Measurements from ENCODE around the gene TMEM106C.

The TMEM106C gene, protein sequence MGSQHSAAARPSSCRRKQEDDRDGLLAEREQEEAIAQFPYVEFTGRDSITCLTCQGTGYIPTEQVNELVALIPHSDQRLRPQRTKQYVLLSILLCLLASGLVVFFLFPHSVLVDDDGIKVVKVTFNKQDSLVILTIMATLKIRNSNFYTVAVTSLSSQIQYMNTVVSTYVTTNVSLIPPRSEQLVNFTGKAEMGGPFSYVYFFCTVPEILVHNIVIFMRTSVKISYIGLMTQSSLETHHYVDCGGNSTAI

DNA sequence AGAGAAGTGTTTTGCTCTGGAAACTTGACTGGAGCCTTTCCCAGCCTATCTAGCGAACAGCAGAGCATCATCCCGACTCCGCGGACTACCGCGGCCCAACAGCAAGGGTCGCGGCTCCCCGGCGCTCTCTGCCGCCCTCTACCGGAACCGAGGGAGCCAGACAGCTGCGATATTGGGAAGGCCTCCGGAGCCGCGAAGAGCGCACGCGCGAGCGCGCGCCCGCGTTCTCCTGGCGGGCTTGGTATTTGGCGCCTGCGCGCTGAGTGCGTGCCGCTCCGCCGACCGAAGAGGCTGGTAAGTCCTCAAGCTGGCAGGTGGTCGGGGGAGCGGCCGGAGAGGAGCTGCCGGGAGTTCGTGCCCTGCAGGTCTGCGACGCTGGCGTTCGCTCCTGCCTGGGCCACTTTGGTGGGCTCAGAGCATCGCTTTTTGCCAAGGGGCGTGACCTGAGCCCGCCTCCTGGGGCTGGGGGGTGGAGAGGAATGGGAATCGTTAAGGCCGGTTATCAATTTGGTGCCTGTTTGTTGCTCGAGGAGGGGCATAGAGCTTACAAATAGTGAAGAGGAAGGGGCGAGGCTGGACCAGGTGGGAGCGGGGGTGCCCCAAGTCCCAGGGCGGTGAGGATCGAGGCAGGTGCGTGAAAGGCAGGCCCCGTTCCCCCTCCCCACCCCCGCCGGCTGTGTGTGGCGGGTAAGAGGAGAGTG lies at the start of gene TMEM106C:
Gene TMEM106C, plus strand, starts transcription at position 257 of the 701 bp plus-strand sequence. CDS start 641 bp downstream, outside the sequence.
- peak within 1 kb of the TSS; percentile 82 for H3K4me3 ChIP-seq (ENCODE audit: low read depth, low read length)
- peak; percentile 94 for TF ChIP-seq CTCF (IDR thresholded peaks at IDR 0.05; ENCODE audit: control insufficient read depth, extremely low read depth, insufficient read depth)
- peak; percentile 59 for DNase-seq (ENCODE audit: low read depth)

GRCh38 chr12:47920913-47921312 lies 42.5 kb upstream of the TMEM106C start:
- no peak for TF ChIP-seq CTCF (IDR thresholded peaks at IDR 0.05; ENCODE audit: control insufficient read depth, extremely low read depth, insufficient read depth)
- no peak overlapping the region for H3K4me3 ChIP-seq (ENCODE audit: low read depth, low read length)
- DNase-seq (ENCODE audit: low read depth): no peak

DNA sequence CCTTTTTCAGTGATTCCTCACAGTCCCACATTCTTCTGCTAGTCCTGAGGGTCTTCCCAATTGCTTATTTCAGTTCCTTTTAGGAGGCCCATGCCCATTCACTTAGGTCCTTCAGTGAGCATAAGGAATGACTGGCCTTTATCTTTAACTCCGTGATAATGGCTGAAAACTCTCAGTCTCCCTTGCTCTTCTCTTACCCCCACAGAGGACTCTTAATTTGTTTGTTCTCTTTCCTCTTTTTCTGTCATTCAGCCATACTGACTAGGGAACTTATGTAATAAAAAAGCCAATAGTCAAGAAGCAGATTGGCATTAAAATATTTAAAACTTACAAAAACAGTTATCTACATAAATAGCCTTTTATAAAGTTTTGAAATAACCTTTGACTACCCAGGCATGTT lies 41.5 kb upstream of the TMEM106C start:
- DNase-seq (ENCODE audit: low read depth): no peak
- no peak for TF ChIP-seq CTCF (IDR thresholded peaks at IDR 0.05; ENCODE audit: control insufficient read depth, extremely low read depth, insufficient read depth)
- no peak overlapping the region for H3K4me3 ChIP-seq (ENCODE audit: low read depth, low read length)

DNA sequence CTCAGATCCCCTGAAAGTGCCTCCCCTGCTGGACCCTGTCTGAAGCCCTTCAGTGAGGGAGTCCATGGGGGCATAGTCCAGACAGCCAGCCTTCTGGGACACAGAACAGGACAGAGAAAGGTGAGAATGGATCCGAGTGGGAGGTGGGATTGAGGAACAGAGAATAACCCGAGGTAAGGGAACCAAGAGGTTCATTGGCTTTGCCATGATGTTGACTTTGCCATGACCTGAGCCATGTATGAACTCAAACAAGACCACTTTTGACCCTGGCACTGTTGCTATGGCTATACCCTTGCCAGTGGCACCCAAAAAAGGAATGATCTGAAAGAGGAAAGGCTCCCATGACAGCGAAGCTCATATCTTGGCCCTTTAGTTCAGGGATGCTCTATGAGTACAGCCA lies 36.0 kb upstream of the TMEM106C start:
- H3K4me3 ChIP-seq (ENCODE audit: low read depth, low read length): no peak overlapping the region
- no peak for TF ChIP-seq CTCF (IDR thresholded peaks at IDR 0.05; ENCODE audit: control insufficient read depth, extremely low read depth, insufficient read depth)
- no peak for DNase-seq (ENCODE audit: low read depth)

GRCh38 chr12:47930634-47931033 lies 32.8 kb upstream of the TMEM106C start:
- DNase-seq (ENCODE audit: low read depth): no peak
- no peak overlapping the region for H3K4me3 ChIP-seq (ENCODE audit: low read depth, low read length)
- TF ChIP-seq CTCF (IDR thresholded peaks at IDR 0.05; ENCODE audit: control insufficient read depth, extremely low read depth, insufficient read depth): no peak

DNA sequence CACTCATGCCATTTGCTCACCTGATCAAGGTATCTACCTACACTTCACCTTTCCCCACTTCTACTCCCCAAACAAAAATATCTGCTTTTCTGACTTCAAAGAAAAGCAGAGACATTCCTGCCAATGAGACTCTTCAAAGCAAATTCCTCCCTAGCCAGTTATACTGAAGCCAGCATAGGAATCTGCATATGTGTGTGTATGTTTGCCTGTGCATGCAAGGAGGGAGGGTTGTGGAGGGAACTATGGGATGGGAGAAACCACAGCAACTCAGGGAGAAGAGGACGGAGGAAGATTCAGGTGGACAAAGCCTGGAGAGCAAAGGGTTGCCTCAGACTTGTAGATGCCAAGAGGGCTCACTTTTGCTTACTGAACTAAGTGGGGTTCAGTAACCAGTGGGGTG lies 32.2 kb upstream of the TMEM106C start:
- no peak for TF ChIP-seq CTCF (IDR thresholded peaks at IDR 0.05; ENCODE audit: control insufficient read depth, extremely low read depth, insufficient read depth)
- no peak overlapping the region for H3K4me3 ChIP-seq (ENCODE audit: low read depth, low read length)
- no peak for DNase-seq (ENCODE audit: low read depth)
